GM21737 (cell line): ENCODE results near the gene SLC6A7.

ENCODE experiments used
- ATAC-seq: cut with Tn5 transposase; IDR thresholded peaks from one replicate; pipeline ENCODE4 v1.9.1; 2021; ENCODE audit warnings: mild to moderate bottlenecking, moderate library complexity; ENCODE audit not compliant: unreplicated experiment

SLC6A7 gene

GRCh38 chr5:150257424-150257823, 67.6 kb downstream of the SLC6A7 start:
- no peak for ATAC-seq

- peak; percentile 78 for ATAC-seq
Measured at GRCh38 chr5:150258130-150258529, 68.3 kb downstream of the SLC6A7 start.
